ENCODE data around the gene SIRT3. TPM values are rescaled to one million over a fixed set of nuclear protein-coding genes. Genes with fewer than 3 reads are reported as not detected.

Gene SIRT3
- total RNA-seq = 8.0 TPM

GRCh38 chr11:235997-236773 lies at the start of gene SIRT3:
Gene SIRT3, minus strand, starts transcription at chr11:236342. Its CDS starts 14 bp downstream, at chr11:236328.
- DNase-seq = peak; percentile 88

GRCh38 chr11:285894-286220 lies 49.7 kb upstream of the SIRT3 start:
- no peak for DNase-seq

- DNase-seq = no peak
These were observed 49.1 kb upstream of the SIRT3 start for GRCh38 chr11:285021-285893.

- DNase-seq = no peak
These were observed 48.2 kb upstream of the SIRT3 start for GRCh38 chr11:284105-285020.

GRCh38 chr11:283405-284104 lies 47.4 kb upstream of the SIRT3 start:
- DNase-seq = no peak

GRCh38 chr11:282630-283360 lies 46.7 kb upstream of the SIRT3 start:
- DNase-seq = no peak

GRCh38 chr11:282171-282570 lies 46.0 kb upstream of the SIRT3 start:
- no peak for DNase-seq

- no peak for DNase-seq
These were observed 45.5 kb upstream of the SIRT3 start for GRCh38 chr11:281486-282161.

GRCh38 chr11:280706-281485 lies 44.8 kb upstream of the SIRT3 start:
- DNase-seq = no peak

GRCh38 chr11:279966-280705 lies 44.0 kb upstream of the SIRT3 start:
- DNase-seq = no peak

GRCh38 chr11:279040-279965 lies 43.2 kb upstream of the SIRT3 start:
- DNase-seq = no peak

- no peak for DNase-seq
These were observed 42.1 kb upstream of the SIRT3 start, which contains the start of gene NLRP6 for GRCh38 chr11:278001-278951. Gene NLRP6, plus strand, starts transcription at chr11:278407. Its CDS starts 163 bp downstream, at chr11:278570.

- no peak for DNase-seq
These were observed 40.1 kb upstream of the SIRT3 start for GRCh38 chr11:276219-276618.

- DNase-seq = no peak
These were observed 36.7 kb upstream of the SIRT3 start for GRCh38 chr11:272931-273198.

- no peak for DNase-seq
These were observed 36.2 kb upstream of the SIRT3 start for GRCh38 chr11:272195-272930.

- no peak for DNase-seq
These were observed 35.2 kb upstream of the SIRT3 start for GRCh38 chr11:271319-271715.
